Mucosa of stomach (tissue), 1 donor: Measurements from ENCODE around the gene JRKL.
A peak's percentile ranks its signal among the peaks of the same experiment; 100 is the strongest.

ENCODE experiments used
- H3K27me3 ChIP-seq: one replicate; pipeline ENCODE4 v1.7.0; 2013; ENCODE audit warnings: mild to moderate bottlenecking, low read length; ENCODE audit not compliant: control insufficient read depth, insufficient read depth
- H3K36me3 ChIP-seq: one replicate; pipeline ENCODE4 v1.7.0; 2013; ENCODE audit warnings: low read length; ENCODE audit not compliant: control insufficient read depth, insufficient read depth
- H3K4me1 ChIP-seq: one replicate; pipeline ENCODE4 v1.7.0; 2013; ENCODE audit warnings: mild to moderate bottlenecking, low read length; ENCODE audit not compliant: control insufficient read depth, insufficient read depth
- H3K4me3 ChIP-seq: one replicate; pipeline ENCODE4 v1.7.0; 2013; ENCODE audit warnings: low read length
- H3K9ac ChIP-seq: one replicate; pipeline ENCODE4 v1.7.0; 2013; ENCODE audit warnings: mild to moderate bottlenecking, low read length, moderate library complexity
- H3K9me3 ChIP-seq: one replicate; pipeline ENCODE4 v1.7.0; 2013; ENCODE audit warnings: mild to moderate bottlenecking, low read length, moderate library complexity; ENCODE audit not compliant: control insufficient read depth
- donor health status: Pancreatic carcinoma.

The JRKL gene

DNA sequence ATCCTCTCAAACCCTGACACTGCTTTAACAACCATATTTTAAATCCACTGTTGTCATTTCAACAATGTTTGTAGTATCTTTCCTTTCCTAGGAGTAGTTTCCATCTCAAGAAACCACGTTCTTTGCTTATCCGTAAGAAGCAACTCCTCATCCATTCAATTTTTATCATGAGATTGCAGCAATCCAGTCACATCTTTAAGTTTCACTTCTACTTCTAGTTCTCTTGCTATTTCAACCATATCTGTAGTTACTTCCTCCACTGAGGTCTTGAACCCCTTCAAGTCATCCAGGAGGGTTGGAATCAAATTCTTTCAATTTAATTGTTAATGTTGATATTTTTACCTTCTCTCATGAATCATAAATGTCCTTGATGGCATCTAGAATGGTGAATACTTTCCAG lies 22.5 kb upstream of the JRKL start:
- H3K4me1 ChIP-seq, result no peaks in the 10 kb centered on the region

DNA sequence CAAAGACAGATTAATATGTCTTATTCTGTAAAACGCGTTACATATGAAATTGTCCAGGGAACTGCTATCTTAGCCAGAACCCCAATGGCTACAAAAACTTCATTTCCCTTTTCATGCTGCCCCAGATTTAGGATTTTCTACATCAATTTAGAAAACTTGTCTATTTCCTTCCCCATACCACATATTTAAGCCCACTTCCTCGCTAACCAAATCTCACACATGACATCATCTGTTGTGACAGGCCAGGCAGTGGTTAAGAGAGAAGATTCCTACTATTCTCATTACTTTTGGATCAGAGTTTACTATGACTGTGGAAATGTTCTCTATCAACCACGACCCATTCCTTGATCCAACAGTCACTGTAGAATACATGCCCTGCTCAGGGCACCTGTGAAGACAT lies 16.0 kb upstream of the JRKL start:
- no peak overlapping the region for H3K9ac ChIP-seq
- H3K36me3 ChIP-seq, result no peaks in the 10 kb centered on the region
- no peaks in the 10 kb centered on the region for H3K27me3 ChIP-seq
- H3K9me3 ChIP-seq, result no peaks in the 10 kb centered on the region
- H3K4me3 ChIP-seq, result no peak overlapping the region
- no peaks in the 10 kb centered on the region for H3K4me1 ChIP-seq

More for the DNA sequence above, 22.5 kb upstream of the JRKL start:
- Histone ChIP-seq H3K4me3 (no peak overlapping the region), H3K9ac (no peak overlapping the region), H3K27me3 (no peaks in the 10 kb centered on the region), H3K9me3 (no peaks in the 10 kb centered on the region), H3K36me3 (no peaks in the 10 kb centered on the region)

DNA sequence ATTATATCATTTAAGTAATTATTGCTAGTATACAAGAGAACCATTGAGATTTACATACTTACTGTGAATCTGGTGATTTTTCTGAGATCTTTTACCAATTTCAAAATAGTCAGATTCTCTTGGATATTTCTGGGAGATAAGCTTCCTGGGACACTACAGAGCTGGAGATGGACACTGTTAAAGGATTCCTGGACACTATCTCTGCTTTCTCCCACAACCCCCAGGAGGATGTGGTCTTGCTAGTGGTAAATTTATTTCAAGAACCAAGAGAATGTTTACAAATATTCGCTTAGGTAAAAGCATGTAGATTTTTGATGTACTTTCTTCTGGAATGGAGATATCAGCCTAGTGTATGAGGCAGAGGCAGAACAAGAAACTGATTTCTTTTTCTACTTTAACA lies 13.0 kb upstream of the JRKL start:
- Histone ChIP-seq H3K9ac (no peak overlapping the region), H3K4me3 (no peak overlapping the region), H3K4me1 (no peaks in the 10 kb centered on the region), H3K9me3 (no peaks in the 10 kb centered on the region), H3K36me3 (no peaks in the 10 kb centered on the region), H3K27me3 (no peaks in the 10 kb centered on the region)

DNA sequence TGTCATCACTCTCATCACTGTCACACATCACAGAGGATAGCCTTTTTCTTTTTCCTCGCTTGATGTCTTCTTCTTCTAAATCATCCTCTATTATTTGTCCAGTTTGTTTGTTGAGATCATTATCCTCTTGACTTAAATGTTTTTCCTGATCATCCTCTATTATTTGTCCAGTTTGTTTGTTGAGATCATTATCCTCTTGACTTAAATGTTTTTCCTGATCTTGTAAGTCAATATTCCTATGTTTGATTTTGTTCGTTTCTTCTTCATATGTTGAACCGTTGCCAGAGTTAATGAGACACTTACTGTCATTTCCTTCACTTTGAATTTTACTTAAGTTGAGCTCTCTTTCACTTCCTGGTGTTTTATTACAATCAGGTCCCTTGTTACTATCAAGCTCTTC lies 5.7 kb upstream of the JRKL start:
- Histone ChIP-seq H3K4me1 (peaks cover 6% of the 10 kb centered on the region), H3K27me3 (no peaks in the 10 kb centered on the region), H3K36me3 (no peaks in the 10 kb centered on the region), H3K4me3 (no peak overlapping the region), H3K9me3 (no peaks in the 10 kb centered on the region), H3K9ac (no peak overlapping the region)

DNA sequence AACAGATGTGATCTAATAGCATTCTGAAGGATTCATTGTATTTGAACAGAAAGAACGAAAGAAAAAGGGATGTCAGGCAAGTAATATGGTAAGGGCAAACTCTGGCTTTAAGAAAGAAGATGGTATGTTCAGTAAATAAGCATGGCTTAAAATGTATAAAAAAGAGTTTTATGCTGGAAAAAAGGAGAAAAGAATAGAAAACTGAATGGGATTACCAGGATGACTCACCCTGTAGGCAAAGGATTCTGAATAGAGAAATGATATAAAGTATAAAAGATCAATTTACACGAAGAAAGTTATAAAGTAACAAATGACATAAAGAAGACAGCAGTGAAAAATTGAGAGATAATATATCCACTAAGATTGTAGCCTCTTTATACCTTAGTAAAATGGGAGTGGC lies 4.6 kb upstream of the JRKL start:
- Histone ChIP-seq H3K27me3 (no peaks in the 10 kb centered on the region), H3K36me3 (no peaks in the 10 kb centered on the region), H3K4me3 (no peak overlapping the region), H3K9ac (no peak overlapping the region), H3K4me1 (peaks cover 6% of the 10 kb centered on the region), H3K9me3 (no peaks in the 10 kb centered on the region)

DNA sequence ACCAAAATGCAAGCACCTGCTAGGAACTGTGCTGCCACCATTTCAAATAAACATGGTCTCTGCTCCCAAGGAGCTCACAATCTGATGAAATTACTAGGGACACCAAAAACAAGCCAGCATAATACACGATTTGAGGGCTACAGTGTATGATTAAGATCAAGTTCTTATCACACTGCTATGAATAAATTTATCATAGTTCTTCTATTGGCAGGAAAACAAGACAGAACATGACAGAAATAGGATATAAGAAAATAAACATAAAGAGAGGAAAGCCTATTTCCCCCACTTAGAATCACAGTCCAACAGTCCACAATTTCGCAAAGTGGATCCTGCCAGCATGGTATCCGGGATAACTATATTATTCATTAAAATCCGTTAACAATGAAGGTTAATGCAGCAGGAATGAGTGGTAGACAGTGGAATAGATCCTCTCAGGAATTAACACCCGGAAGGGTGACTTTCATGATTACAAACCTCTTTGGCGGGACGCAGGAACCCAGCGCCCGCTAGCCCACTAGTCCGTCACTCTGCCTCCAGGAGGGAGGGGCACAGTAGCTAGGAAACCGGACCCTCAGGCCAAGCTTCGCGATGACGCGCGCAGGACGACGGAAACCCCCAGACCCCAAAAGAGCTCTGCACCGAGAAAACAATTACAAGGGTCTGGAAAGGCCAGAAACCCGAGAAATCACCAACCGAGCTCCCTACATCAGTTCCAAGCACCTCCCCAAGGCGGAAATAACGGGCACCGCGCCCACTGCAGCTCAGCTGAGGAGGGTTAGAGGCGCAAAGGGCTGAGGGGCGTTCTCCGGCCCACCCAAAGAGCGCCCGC lies 708 bp upstream of the JRKL start:
- Histone ChIP-seq H3K27me3 (no peaks in the 10 kb centered on the region), H3K36me3 (no peaks in the 10 kb centered on the region), H3K4me3 (peak overlapping the region; percentile 80), H3K9ac (peak overlapping the region; percentile 67), H3K9me3 (no peaks in the 10 kb centered on the region), H3K4me1 (peaks cover 6% of the 10 kb centered on the region)

DNA sequence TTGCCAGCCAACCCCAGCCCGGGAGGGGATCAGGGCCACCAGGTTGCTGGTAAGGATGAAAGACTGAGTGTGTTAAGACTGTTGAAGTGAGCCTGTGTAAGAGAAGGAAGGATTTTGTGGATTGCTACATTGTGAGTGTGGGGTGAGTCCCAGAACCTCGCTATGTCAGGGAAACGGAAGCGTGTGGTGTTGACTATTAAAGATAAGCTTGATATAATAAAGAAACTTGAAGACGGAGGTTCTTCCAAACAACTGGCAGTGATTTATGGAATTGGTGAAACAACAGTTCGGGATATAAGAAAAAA lies 627 bp downstream of the JRKL start:
- Histone ChIP-seq H3K4me1 (peaks cover 6% of the 10 kb centered on the region), H3K36me3 (no peaks in the 10 kb centered on the region), H3K4me3 (peak overlapping the region; percentile 80), H3K9ac (peak overlapping the region; percentile 67), H3K9me3 (no peaks in the 10 kb centered on the region), H3K27me3 (no peaks in the 10 kb centered on the region)

DNA sequence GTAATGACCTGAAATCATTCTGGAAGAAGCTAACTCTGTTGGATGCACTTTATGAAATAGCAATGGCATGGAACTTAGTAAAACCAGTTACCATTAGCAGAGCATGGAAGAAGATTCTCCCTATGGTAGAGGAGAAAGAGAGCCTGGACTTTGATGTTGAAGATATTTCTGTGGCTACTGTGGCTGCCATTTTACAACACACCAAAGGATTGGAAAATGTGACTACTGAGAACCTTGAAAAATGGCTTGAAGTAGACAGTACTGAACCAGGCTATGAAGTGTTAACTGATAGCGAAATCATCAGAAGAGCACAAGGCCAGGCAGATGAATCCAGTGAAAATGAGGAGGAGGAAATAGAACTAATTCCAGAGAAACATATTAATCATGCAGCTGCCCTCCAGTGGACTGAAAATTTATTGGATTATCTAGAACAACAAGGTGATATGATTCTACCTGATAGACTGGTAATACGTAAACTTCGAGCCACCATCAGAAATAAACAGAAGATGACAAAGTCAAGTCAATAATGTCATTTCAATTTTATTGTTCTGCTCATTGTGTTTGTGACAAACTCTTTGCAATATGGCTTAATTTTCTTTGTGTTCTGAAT lies 2.0 kb downstream of the JRKL start:
- H3K4me3 ChIP-seq, result no peak overlapping the region
- H3K36me3 ChIP-seq, result no peaks in the 10 kb centered on the region
- H3K4me1 ChIP-seq, result peaks cover 6% of the 10 kb centered on the region
- no peak overlapping the region for H3K9ac ChIP-seq
- H3K9me3 ChIP-seq, result no peaks in the 10 kb centered on the region
- H3K27me3 ChIP-seq, result no peaks in the 10 kb centered on the region

DNA sequence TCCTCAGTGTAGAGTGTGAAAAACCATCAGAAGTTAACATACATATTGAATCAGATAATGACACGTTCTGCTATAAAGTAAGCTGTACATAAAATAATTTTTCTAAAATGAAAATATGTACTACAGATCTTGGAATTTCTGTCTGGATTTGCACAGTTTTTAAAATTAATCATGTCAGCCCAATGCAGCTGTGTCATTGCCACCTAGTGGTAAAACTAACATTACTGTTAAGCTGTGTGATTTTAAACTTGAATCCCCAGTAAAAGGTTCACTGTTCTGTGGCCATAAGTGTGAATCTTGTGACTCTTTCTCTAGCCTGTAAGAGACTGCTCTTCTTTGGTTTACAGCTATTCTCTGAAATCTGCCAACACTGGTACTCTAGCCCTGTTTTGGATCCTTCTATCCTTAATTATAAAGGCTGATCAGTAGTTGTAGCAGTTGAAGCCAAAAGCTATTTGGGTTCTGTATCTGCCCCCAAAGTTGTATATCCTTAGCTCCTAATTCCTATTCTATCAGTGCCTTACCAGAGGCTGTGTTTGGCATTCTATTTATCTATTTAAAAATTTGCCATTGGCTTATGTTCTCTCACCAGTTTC lies 4.0 kb downstream of the JRKL start:
- Histone ChIP-seq H3K9ac (no peak overlapping the region), H3K9me3 (no peaks in the 10 kb centered on the region), H3K4me1 (no peaks in the 10 kb centered on the region), H3K36me3 (no peaks in the 10 kb centered on the region), H3K4me3 (no peak overlapping the region), H3K27me3 (no peaks in the 10 kb centered on the region)

DNA sequence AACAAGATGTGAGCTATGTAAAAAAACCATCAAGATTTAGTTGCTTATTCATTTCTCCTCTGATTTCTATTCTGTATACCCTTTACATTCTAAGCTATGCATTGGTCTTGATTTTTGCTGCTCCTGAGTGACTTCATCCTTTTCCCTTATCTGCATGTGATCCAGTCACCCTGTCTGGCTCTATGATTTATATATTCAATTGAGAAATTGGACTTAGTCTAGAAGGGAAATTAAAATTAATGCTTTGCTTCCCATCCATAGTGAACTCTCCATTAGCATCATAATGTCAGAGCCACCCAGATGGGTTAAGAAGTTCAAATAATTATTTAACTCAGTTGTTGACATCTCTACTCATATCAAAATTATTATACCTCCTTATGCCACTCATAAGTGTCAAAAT lies 5.0 kb downstream of the JRKL start:
- H3K9ac ChIP-seq, result no peak overlapping the region
- H3K4me1 ChIP-seq, result no peaks in the 10 kb centered on the region
- H3K27me3 ChIP-seq, result no peaks in the 10 kb centered on the region
- no peak overlapping the region for H3K4me3 ChIP-seq
- no peaks in the 10 kb centered on the region for H3K36me3 ChIP-seq
- no peaks in the 10 kb centered on the region for H3K9me3 ChIP-seq

DNA sequence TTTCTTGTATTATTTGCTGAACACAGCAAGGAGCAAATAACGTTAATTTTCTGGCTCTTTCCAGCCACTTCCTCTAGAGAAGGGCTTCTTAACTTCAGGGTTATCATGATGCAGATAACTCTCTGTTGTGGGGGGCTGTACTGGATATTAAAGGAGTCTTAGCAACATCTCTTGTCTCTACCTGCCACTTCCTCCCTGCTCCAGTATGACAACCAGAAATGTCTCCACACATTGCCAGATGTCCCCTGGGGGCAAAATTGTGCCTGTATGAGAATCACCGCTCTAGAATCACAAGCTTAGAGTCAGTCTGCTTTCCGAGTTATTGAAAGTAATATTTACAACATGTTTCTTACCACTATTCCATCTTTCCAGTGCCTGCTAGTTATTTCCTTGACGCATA lies 6.8 kb downstream of the JRKL start:
- H3K9me3 ChIP-seq, result no peaks in the 10 kb centered on the region
- H3K4me3 ChIP-seq, result no peak overlapping the region
- no peaks in the 10 kb centered on the region for H3K36me3 ChIP-seq
- no peaks in the 10 kb centered on the region for H3K27me3 ChIP-seq
- no peaks in the 10 kb centered on the region for H3K4me1 ChIP-seq
- H3K9ac ChIP-seq, result no peak overlapping the region

DNA sequence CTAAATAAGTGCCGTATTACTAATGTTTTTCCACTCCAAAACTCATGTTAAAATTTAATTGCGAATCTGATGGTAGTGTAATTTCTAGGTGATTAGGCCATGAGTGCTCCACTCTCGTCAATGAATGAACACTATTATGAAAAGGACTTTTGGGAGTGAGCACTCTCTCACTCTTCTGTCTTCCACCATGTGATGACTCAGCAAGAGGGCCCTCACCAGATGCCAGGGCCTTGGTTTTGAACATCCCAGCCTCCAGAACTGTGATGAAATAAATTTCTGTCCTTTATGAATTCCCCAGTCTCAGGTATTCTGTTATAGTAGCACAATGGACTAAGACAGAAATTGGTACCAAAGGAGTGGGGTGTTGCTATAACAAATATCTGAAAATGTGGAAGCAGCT lies 8.1 kb downstream of the JRKL start:
- H3K4me1 ChIP-seq, result no peaks in the 10 kb centered on the region
- H3K4me3 ChIP-seq, result no peak overlapping the region
- H3K9ac ChIP-seq, result no peak overlapping the region
- no peaks in the 10 kb centered on the region for H3K27me3 ChIP-seq
- no peaks in the 10 kb centered on the region for H3K36me3 ChIP-seq
- no peaks in the 10 kb centered on the region for H3K9me3 ChIP-seq
